ENCODE measurements around the gene SDR39U1.
"Not testable (repeated sequence)": the region's sequence is repeated elsewhere in the genome, so short reads cannot be mapped to it uniquely, and the experiment has no call there.

SDR39U1 gene

GRCh38 chr14:24473211-24473610 lies 30.6 kb upstream of the SDR39U1 start:
- TF ChIP-seq CTCF (IDR thresholded peaks at IDR 0.05; ENCODE audit: extremely low read depth, insufficient read depth, missing control alignments), result no peak
- no peak for DNase-seq (ENCODE audit: low spot score)
- in situ Hi-C loops (cut with MboI; ENCODE audit: low pct_unique_long_range_greater_than_20kb, low sequenced_read_pairs, unreplicated experiment), result loop anchor here (25.0 kb wide), 1 partner anchor 214 kb away; no protein-coding TSS in a partner anchor

- in situ Hi-C loops (cut with MboI; ENCODE audit: low pct_unique_long_range_greater_than_20kb, low sequenced_read_pairs, unreplicated experiment), result loop anchor here (25.0 kb wide), 1 partner anchor 217 kb away; no protein-coding TSS in a partner anchor
- DNase-seq (ENCODE audit: low spot score), result not testable (repeated sequence)
These were observed 27.9 kb upstream of the SDR39U1 start for GRCh38 chr14:24470450-24470849.

GRCh38 chr14:24465805-24466204 lies 23.2 kb upstream of the SDR39U1 start:
- no peak for DNase-seq (ENCODE audit: low spot score)
- in situ Hi-C loops (cut with MboI; ENCODE audit: low pct_unique_long_range_greater_than_20kb, low sequenced_read_pairs, unreplicated experiment), result loop anchor here (25.0 kb wide), 1 partner anchor 221 kb away; no protein-coding TSS in a partner anchor
- no peak for TF ChIP-seq CTCF (IDR thresholded peaks at IDR 0.05; ENCODE audit: extremely low read depth, insufficient read depth, missing control alignments)

- TF ChIP-seq CTCF (IDR thresholded peaks at IDR 0.05; ENCODE audit: extremely low read depth, insufficient read depth, missing control alignments), result no peak
- in situ Hi-C loops (cut with MboI; ENCODE audit: low pct_unique_long_range_greater_than_20kb, low sequenced_read_pairs, unreplicated experiment), result loop anchor here (25.0 kb wide), 1 partner anchor 222 kb away; no protein-coding TSS in a partner anchor
- DNase-seq (ENCODE audit: low spot score), result no peak
These were observed 22.8 kb upstream of the SDR39U1 start for GRCh38 chr14:24465368-24465767.

GRCh38 chr14:24463884-24464785 lies 21.6 kb upstream of the SDR39U1 start:
- TF ChIP-seq CTCF (IDR thresholded peaks at IDR 0.05; ENCODE audit: extremely low read depth, insufficient read depth, missing control alignments), result no peak
- in situ Hi-C loops (cut with MboI; ENCODE audit: low pct_unique_long_range_greater_than_20kb, low sequenced_read_pairs, unreplicated experiment), result loop anchor here (25.0 kb wide), 1 partner anchor 223 kb away; no protein-coding TSS in a partner anchor
- DNase-seq (ENCODE audit: low spot score), result no peak

- in situ Hi-C loops (cut with MboI; ENCODE audit: low pct_unique_long_range_greater_than_20kb, low sequenced_read_pairs, unreplicated experiment), result loop anchor here (25.0 kb wide), 1 partner anchor 224 kb away; no protein-coding TSS in a partner anchor
- DNase-seq (ENCODE audit: low spot score), result no peak
- no peak for TF ChIP-seq CTCF (IDR thresholded peaks at IDR 0.05; ENCODE audit: extremely low read depth, insufficient read depth, missing control alignments)
These were observed 20.7 kb upstream of the SDR39U1 start for GRCh38 chr14:24463017-24463883.
